OCI-M2 (cell line): ENCODE data around the gene PTK7.
"Not testable (repeated sequence)": the region's sequence is repeated elsewhere in the genome, so short reads cannot be mapped to it uniquely, and the experiment has no call there.

Source experiments
- DNase-seq: peaks from one replicate; lab custom pipeline; 2025; ENCODE audit not compliant: unreplicated experiment; lab: John Stamatoyannopoulos, UW

The PTK7 gene

GRCh38 chr6:43075670-43076463 lies at the start of gene PTK7:
Gene PTK7, plus strand, starts transcription at chr6:43076314. Its CDS starts 175 bp downstream, at chr6:43076489.
- DNase-seq: no peak

GRCh38 chr6:43026365-43026764 lies 49.7 kb upstream of the PTK7 start:
- DNase-seq: no peak

- no peak for DNase-seq
These were observed 47.0 kb upstream of the PTK7 start for GRCh38 chr6:43029120-43029519.

GRCh38 chr6:43032326-43032725 lies 43.8 kb upstream of the PTK7 start:
- DNase-seq: no peak

GRCh38 chr6:43033496-43034189 lies 42.5 kb upstream of the PTK7 start:
- no peak for DNase-seq

- DNase-seq: no peak
These were observed 42.0 kb upstream of the PTK7 start for GRCh38 chr6:43034190-43034525.

GRCh38 chr6:43035495-43036194 lies 40.5 kb upstream of the PTK7 start:
- no peak for DNase-seq

GRCh38 chr6:43036712-43037111 lies 39.4 kb upstream of the PTK7 start:
- DNase-seq: no peak

- DNase-seq: no peak
These were observed 38.9 kb upstream of the PTK7 start for GRCh38 chr6:43037197-43037596.

GRCh38 chr6:43037706-43038105 lies 38.4 kb upstream of the PTK7 start:
- no peak for DNase-seq

GRCh38 chr6:43038727-43039126 lies 37.4 kb upstream of the PTK7 start:
- DNase-seq: no peak

GRCh38 chr6:43040542-43041257 lies 35.4 kb upstream of the PTK7 start:
- DNase-seq: no peak

- not testable (repeated sequence) for DNase-seq
These were observed 34.6 kb upstream of the PTK7 start for GRCh38 chr6:43041475-43041874.

- DNase-seq: no peak
These were observed 32.8 kb upstream of the PTK7 start for GRCh38 chr6:43043310-43043709.

GRCh38 chr6:43045371-43045930 lies 30.7 kb upstream of the PTK7 start:
- no peak for DNase-seq

GRCh38 chr6:43047998-43048397 lies 28.1 kb upstream of the PTK7 start:
- DNase-seq: no peak

GRCh38 chr6:43050981-43051380 lies 25.1 kb upstream of the PTK7 start:
- no peak for DNase-seq

- no peak for DNase-seq
These were observed 23.8 kb upstream of the PTK7 start for GRCh38 chr6:43052225-43052841.

GRCh38 chr6:43052842-43053544 lies 23.1 kb upstream of the PTK7 start:
- DNase-seq: no peak
